ENCODE data around the gene ASRGL1. TPM values are rescaled to one million over a fixed set of nuclear protein-coding genes. Genes with fewer than 3 reads are reported as not detected.
A peak's percentile ranks its signal among the peaks of the same experiment; 100 is the strongest.

Gene ASRGL1
- total RNA-seq, 4 donors from 2014 or later: 0.66 to 7.6 (median 4.4) TPM; not detected in 1

DNA sequence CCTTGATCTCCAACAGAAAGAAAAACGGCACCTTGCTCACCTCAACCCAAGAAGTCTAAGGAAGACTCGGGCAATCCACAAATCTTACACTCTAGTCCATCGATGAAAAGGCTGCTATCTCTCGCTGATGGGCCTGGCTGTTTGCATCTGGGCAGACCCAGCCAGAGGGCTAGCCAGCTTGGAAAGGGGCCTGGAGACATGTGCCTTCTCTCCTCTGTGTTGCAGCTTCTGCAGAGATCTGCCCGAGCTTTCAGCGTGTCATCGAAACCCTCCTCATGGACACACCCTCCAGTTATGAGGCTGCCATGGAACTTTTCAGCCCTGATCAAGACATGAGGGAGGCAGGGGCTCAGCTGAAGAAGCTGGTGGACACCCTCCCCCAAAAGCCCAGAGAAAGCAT, 84.7 kb downstream of the ASRGL1 start:
- no peaks in the 10 kb centered on the region for H3K36me3 ChIP-seq
- H3K27me3 ChIP-seq: no peaks in the 10 kb centered on the region
- peak overlapping the region in 1 of 4 donors; percentile 32 for H3K27ac ChIP-seq
- no peak for TF ChIP-seq POLR2A (IDR thresholded peaks at IDR 0.05)
- TF ChIP-seq, protein P1, sequence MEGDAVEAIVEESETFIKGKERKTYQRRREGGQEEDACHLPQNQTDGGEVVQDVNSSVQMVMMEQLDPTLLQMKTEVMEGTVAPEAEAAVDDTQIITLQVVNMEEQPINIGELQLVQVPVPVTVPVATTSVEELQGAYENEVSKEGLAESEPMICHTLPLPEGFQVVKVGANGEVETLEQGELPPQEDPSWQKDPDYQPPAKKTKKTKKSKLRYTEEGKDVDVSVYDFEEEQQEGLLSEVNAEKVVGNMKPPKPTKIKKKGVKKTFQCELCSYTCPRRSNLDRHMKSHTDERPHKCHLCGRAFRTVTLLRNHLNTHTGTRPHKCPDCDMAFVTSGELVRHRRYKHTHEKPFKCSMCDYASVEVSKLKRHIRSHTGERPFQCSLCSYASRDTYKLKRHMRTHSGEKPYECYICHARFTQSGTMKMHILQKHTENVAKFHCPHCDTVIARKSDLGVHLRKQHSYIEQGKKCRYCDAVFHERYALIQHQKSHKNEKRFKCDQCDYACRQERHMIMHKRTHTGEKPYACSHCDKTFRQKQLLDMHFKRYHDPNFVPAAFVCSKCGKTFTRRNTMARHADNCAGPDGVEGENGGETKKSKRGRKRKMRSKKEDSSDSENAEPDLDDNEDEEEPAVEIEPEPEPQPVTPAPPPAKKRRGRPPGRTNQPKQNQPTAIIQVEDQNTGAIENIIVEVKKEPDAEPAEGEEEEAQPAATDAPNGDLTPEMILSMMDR (IDR thresholded peaks at IDR 0.05): no peak
- 82% methylated on average over 7 of the region's 7 CpGs; no CpG with 5 or more reads in 1 of the 2 donors for WGBS, 2 donors
- intact Hi-C loops (cut with DNase I): no loop called here
- H3K4me3 ChIP-seq: no peak overlapping the region
- H3K9me3 ChIP-seq: no peaks in the 10 kb centered on the region
- DNase-seq: no peak
- peaks cover 12 to 65% (median 26%) of the 10 kb centered on the region in 3 donors for H3K4me1 ChIP-seq

GRCh38 chr11:62423012-62423411, 85.8 kb downstream of the ASRGL1 start:
- intact Hi-C loops (cut with DNase I): no loop called here
- no peak for DNase-seq
- TF ChIP-seq, protein P1 (IDR thresholded peaks at IDR 0.05): no peak
- no peak for TF ChIP-seq POLR2A (IDR thresholded peaks at IDR 0.05)
- H3K4me3 ChIP-seq: no peak overlapping the region
- WGBS, 2 donors: 69 to 74% methylated on average over 3 to 4 of the region's 4 CpGs
- no peaks in the 10 kb centered on the region for H3K36me3 ChIP-seq
- H3K27me3 ChIP-seq: no peaks in the 10 kb centered on the region
- peaks cover 16 to 71% (median 32%) of the 10 kb centered on the region in 3 donors for H3K4me1 ChIP-seq
- peak overlapping the region in 1 of 4 donors; percentile 17 for H3K27ac ChIP-seq
- H3K9me3 ChIP-seq: no peaks in the 10 kb centered on the region

DNA sequence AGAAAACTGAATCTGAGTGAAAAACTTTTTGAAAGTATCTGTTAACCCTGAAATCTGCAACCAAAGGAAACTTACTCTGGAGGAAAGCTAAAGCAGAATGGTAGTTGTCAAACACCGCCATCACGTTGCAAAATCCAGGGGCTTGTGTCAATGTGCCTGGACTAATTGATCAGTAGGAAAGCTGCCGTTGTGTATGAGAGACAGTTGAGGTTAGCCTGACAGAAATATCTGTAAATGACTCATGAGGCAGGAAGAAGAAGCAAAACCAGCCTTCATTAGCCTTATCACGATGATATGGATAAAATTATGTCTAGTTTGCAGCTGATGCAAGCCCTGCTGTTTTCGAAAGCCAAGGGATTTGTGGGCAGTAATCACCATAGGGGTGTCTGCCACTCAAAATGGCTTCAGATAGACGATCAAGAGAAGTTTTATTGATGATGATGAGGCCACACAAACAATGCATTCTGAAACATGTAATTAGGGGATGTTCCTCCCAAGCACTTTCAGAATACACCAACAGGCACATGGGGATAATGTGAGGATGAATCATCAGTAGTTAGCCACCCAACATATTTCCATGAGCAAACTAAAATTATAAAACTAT, 90.5 kb downstream of the ASRGL1 start:
- Histone ChIP-seq H3K27me3 (no peaks in the 10 kb centered on the region), H3K9me3 (no peaks in the 10 kb centered on the region), H3K4me3 (no peak overlapping the region), H3K27ac (peak overlapping the region; percentile 2 to 72 (median 40)), H3K4me1 (peaks cover 10 to 59% (median 36%) of the 10 kb centered on the region in 3 donors), H3K36me3 (no peaks in the 10 kb centered on the region)
- DNase-seq: no peak
- intact Hi-C loops (cut with DNase I): loop anchor here (2.0 kb wide), 1 partner anchor 115 kb away; no protein-coding TSS in a partner anchor
- TF ChIP-seq, protein P1 (IDR thresholded peaks at IDR 0.05): no peak
- no peak for TF ChIP-seq POLR2A (IDR thresholded peaks at IDR 0.05)
- WGBS, 2 donors: 45 to 52% methylated on average over 6 of the region's 6 CpGs

DNA sequence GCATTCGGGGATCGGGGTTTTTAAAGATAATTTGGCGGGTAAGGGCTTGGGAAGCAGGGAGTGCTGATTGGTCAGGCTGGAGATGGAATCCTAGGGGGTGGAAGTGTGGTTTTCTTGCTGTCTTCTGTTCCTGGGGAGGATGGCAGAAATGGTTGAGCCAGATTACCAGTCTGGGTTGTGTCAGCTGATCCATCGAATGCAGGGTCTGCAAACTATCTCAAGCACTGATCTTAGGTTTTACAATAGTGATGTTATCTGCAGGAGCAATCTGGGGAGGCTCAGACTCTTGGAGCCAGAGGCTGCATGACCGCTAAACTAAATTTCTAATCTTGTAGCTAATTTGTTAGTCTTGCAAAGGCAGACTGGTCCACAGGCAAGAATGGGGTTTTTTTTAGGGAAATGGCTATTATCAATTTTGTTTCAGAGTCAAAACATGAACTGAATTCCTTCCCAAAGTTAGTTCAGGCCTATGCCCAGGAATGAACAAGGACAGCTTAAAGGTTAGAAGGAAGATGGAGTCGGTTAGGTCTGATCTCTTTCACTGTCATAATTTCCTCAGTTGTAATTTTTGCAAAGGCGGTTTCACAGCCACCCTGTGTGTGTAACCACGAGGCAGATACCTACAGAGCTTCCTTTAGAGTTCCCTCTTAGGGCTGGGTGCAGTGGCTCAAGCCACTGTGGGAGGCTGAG, 91.8 kb downstream of the ASRGL1 start:
- Histone ChIP-seq H3K27ac (peak overlapping the region in 1 of 4 donors; percentile 58), H3K4me1 (peaks cover 10 to 72% (median 41%) of the 10 kb centered on the region in 3 donors), H3K4me3 (no peak overlapping the region), H3K9me3 (no peaks in the 10 kb centered on the region), H3K36me3 (no peaks in the 10 kb centered on the region), H3K27me3 (no peaks in the 10 kb centered on the region)
- intact Hi-C loops (cut with DNase I): no loop called here
- WGBS, 2 donors: 76 to 84% methylated on average over 8 of the region's 8 CpGs
- no peak for DNase-seq
- TF ChIP-seq POLR2A (IDR thresholded peaks at IDR 0.05): no peak
- TF ChIP-seq, protein P1 (IDR thresholded peaks at IDR 0.05): no peak

DNA sequence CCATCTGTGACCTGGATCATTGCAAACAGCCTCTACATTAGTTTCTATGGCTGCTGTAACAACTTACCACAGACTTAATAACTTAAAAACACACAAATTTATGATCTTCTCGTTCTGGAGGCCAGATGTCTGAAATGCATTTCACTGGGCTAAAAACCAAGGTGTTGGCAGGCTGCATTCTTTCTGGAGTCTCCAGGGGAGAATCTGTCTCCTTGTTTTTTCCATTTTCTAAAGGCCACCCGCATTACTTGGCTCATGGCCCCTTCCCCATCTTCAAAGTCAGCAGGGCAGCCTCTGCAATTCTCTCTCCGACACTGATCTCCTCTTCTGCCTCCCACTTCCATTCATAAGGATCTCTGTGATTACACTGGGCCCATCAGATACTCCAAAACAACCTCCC, 93.2 kb downstream of the ASRGL1 start:
- intact Hi-C loops (cut with DNase I): no loop called here
- no peak for TF ChIP-seq POLR2A (IDR thresholded peaks at IDR 0.05)
- TF ChIP-seq, protein P1 (IDR thresholded peaks at IDR 0.05): no peak
- DNase-seq: no peak
- Histone ChIP-seq H3K4me1 (peaks cover 5 to 72% (median 31%) of the 10 kb centered on the region in 3 donors), H3K27ac (peak overlapping the region in 3 of 4 donors; percentile 4 to 58 (median 16)), H3K36me3 (no peaks in the 10 kb centered on the region), H3K9me3 (no peaks in the 10 kb centered on the region), H3K27me3 (no peaks in the 10 kb centered on the region), H3K4me3 (no peak overlapping the region)
- 72 to 78% methylated on average over 3 of the region's 3 CpGs for WGBS, 2 donors
